Osteocyte (in vitro differentiated cells): ENCODE results near the gene ESRRG. TPM values are rescaled to one million over a fixed set of nuclear protein-coding genes. Genes with fewer than 3 reads are reported as not detected.

Source experiments
- DNase-seq: peaks from one replicate; pipeline ENCODE4 v3.0.0; 2021; ENCODE audit warnings: mixed read lengths; ENCODE audit not compliant: unreplicated experiment; ENCODE audit errors: extremely low spot score
- H3K27ac Mint-ChIP-seq: one replicate; pipeline ENCODE4 v1.8.0; 2021; ENCODE audit warnings: mild to moderate bottlenecking, mixed read lengths; ENCODE audit not compliant: unreplicated experiment
- H3K27me3 Mint-ChIP-seq: one replicate; pipeline ENCODE4 v1.8.0; 2021; ENCODE audit warnings: mixed read lengths; ENCODE audit not compliant: unreplicated experiment
- H3K36me3 Mint-ChIP-seq: one replicate; pipeline ENCODE4 v1.8.0; 2021; ENCODE audit warnings: mixed read lengths; ENCODE audit not compliant: unreplicated experiment
- H3K4me1 Mint-ChIP-seq: one replicate; pipeline ENCODE4 v1.8.0; 2021; ENCODE audit warnings: mixed read lengths; ENCODE audit not compliant: unreplicated experiment
- H3K4me3 Mint-ChIP-seq: one replicate; pipeline ENCODE4 v1.8.0; 2021; ENCODE audit warnings: mild to moderate bottlenecking, moderate library complexity, mixed read lengths; ENCODE audit not compliant: unreplicated experiment
- H3K9me3 Mint-ChIP-seq: one replicate; pipeline ENCODE4 v1.8.0; 2021; ENCODE audit warnings: mixed read lengths; ENCODE audit not compliant: unreplicated experiment
- CTCF ChIP-seq: fragments of 200-600 bp; sonication (generic); IDR thresholded peaks from 2 replicates; pipeline ENCODE4 v1.5.0; 2021; ENCODE audit warnings: antibody characterized with exemption, mild to moderate bottlenecking, moderate library complexity
- total RNA-seq: library from RNA; stranded (reverse); gene quantifications from 2 replicates; pipeline ENCODE4 v1.2.1, GENCODE V29; 2021

ESRRG gene
- total RNA-seq, 1 donor from 2014 or later: not detected

GRCh38 chr1:216502528-216503162, 220.6 kb downstream of the ESRRG start:
- H3K27ac Mint-ChIP-seq: no peak overlapping the region
- H3K27me3 Mint-ChIP-seq: peaks cover 41% of the 10 kb centered on the region
- no peak overlapping the region for H3K4me3 Mint-ChIP-seq
- H3K36me3 Mint-ChIP-seq: no peaks in the 10 kb centered on the region
- TF ChIP-seq CTCF: no peak
- no peak for DNase-seq
- no peaks in the 10 kb centered on the region for H3K9me3 Mint-ChIP-seq
- no peaks in the 10 kb centered on the region for H3K4me1 Mint-ChIP-seq

- no peaks in the 10 kb centered on the region for H3K36me3 Mint-ChIP-seq
- H3K27ac Mint-ChIP-seq: no peak overlapping the region
- peaks cover 36% of the 10 kb centered on the region for H3K27me3 Mint-ChIP-seq
- H3K4me3 Mint-ChIP-seq: no peak overlapping the region
- TF ChIP-seq CTCF: no peak
- H3K4me1 Mint-ChIP-seq: no peaks in the 10 kb centered on the region
- no peak for DNase-seq
- no peaks in the 10 kb centered on the region for H3K9me3 Mint-ChIP-seq
These were observed 222.8 kb downstream of the ESRRG start for GRCh38 chr1:216500273-216500967.

- Mint-ChIP-seq H3K9me3 (no peaks in the 10 kb centered on the region), H3K27me3 (peaks cover 31% of the 10 kb centered on the region), H3K36me3 (no peaks in the 10 kb centered on the region), H3K4me3 (no peak overlapping the region), H3K4me1 (no peaks in the 10 kb centered on the region), H3K27ac (no peak overlapping the region)
- TF ChIP-seq CTCF: no peak
- DNase-seq: no peak
These were observed 223.5 kb downstream of the ESRRG start for GRCh38 chr1:216499581-216500272.

GRCh38 chr1:216498277-216498676, 225.0 kb downstream of the ESRRG start:
- Mint-ChIP-seq H3K4me1 (no peaks in the 10 kb centered on the region), H3K27me3 (peaks cover 33% of the 10 kb centered on the region), H3K9me3 (peaks cover 3% of the 10 kb centered on the region), H3K27ac (no peak overlapping the region), H3K36me3 (no peaks in the 10 kb centered on the region), H3K4me3 (no peak overlapping the region)
- no peak for TF ChIP-seq CTCF
- no peak for DNase-seq

- DNase-seq: no peak
- H3K4me1 Mint-ChIP-seq: no peaks in the 10 kb centered on the region
- H3K9me3 Mint-ChIP-seq: peaks cover 4% of the 10 kb centered on the region
- H3K27ac Mint-ChIP-seq: no peak overlapping the region
- no peak overlapping the region for H3K4me3 Mint-ChIP-seq
- no peaks in the 10 kb centered on the region for H3K36me3 Mint-ChIP-seq
- peaks cover 13% of the 10 kb centered on the region for H3K27me3 Mint-ChIP-seq
- no peak for TF ChIP-seq CTCF
These were observed 238.2 kb downstream of the ESRRG start for GRCh38 chr1:216485042-216485441.
